IPS-15b (cell line): Measurements from ENCODE around the gene C17orf78.
"Not testable (repeated sequence)": the region's sequence is repeated elsewhere in the genome, so short reads cannot be mapped to it uniquely, and the experiment has no call there.

Source experiments
- H3K27me3 ChIP-seq: one replicate; pipeline ENCODE4 v1.6.1; 2013; ENCODE audit warnings: low read length; ENCODE audit not compliant: control insufficient read depth, insufficient read depth
- H3K36me3 ChIP-seq: one replicate; pipeline ENCODE4 v1.6.1; 2013; ENCODE audit warnings: low read length; ENCODE audit not compliant: control insufficient read depth, insufficient read depth
- H3K4me1 ChIP-seq: one replicate; pipeline ENCODE4 v1.6.1; 2013; ENCODE audit warnings: mild to moderate bottlenecking, low read length; ENCODE audit not compliant: control insufficient read depth, insufficient read depth
- H3K4me3 ChIP-seq: one replicate; pipeline ENCODE4 v1.5.1; 2013; ENCODE audit warnings: low read depth, low read length
- H3K9ac ChIP-seq: one replicate; pipeline ENCODE4 v1.6.1; 2013; ENCODE audit warnings: low read depth, mild to moderate bottlenecking, low read length
- H3K9me3 ChIP-seq: one replicate; pipeline ENCODE4 v1.6.1; 2013; ENCODE audit warnings: mild to moderate bottlenecking, low read length; ENCODE audit not compliant: control insufficient read depth, insufficient read depth

The C17orf78 gene

GRCh38 chr17:37391146-37391545 lies 15.4 kb downstream of the C17orf78 start:
- no peak overlapping the region for H3K9ac ChIP-seq
- H3K9me3 ChIP-seq, result no peaks in the 10 kb centered on the region
- no peaks in the 10 kb centered on the region for H3K27me3 ChIP-seq
- no peak overlapping the region for H3K4me3 ChIP-seq
- H3K4me1 ChIP-seq, result no peaks in the 10 kb centered on the region
- H3K36me3 ChIP-seq, result no peaks in the 10 kb centered on the region

- H3K4me3 ChIP-seq, result no peak overlapping the region
- H3K9me3 ChIP-seq, result no peaks in the 10 kb centered on the region
- H3K9ac ChIP-seq, result no peak overlapping the region
- no peaks in the 10 kb centered on the region for H3K4me1 ChIP-seq
- no peaks in the 10 kb centered on the region for H3K36me3 ChIP-seq
- no peaks in the 10 kb centered on the region for H3K27me3 ChIP-seq
These were observed 16.3 kb downstream of the C17orf78 start for GRCh38 chr17:37392024-37392590.

GRCh38 chr17:37393352-37393751 lies 17.6 kb downstream of the C17orf78 start:
- Histone ChIP-seq H3K27me3 (no peaks in the 10 kb centered on the region), H3K4me1 (no peaks in the 10 kb centered on the region), H3K36me3 (no peaks in the 10 kb centered on the region)

GRCh38 chr17:37399265-37399803 lies 23.5 kb downstream of the C17orf78 start:
- no peak overlapping the region for H3K4me3 ChIP-seq
- no peaks in the 10 kb centered on the region for H3K27me3 ChIP-seq
- H3K36me3 ChIP-seq, result no peaks in the 10 kb centered on the region

More at GRCh38 chr17:37393352-37393751, 17.6 kb downstream of the C17orf78 start:
- Histone ChIP-seq H3K9me3 (no peaks in the 10 kb centered on the region), H3K9ac (no peak overlapping the region), H3K4me3 (no peak overlapping the region)

GRCh38 chr17:37400505-37400904 lies 24.7 kb downstream of the C17orf78 start:
- Histone ChIP-seq H3K27me3 (no peaks in the 10 kb centered on the region), H3K4me3 (no peak overlapping the region), H3K9ac (no peak overlapping the region), H3K9me3 (no peaks in the 10 kb centered on the region), H3K4me1 (no peaks in the 10 kb centered on the region), H3K36me3 (no peaks in the 10 kb centered on the region)

More at GRCh38 chr17:37399265-37399803, 23.5 kb downstream of the C17orf78 start:
- no peaks in the 10 kb centered on the region for H3K4me1 ChIP-seq
- H3K9me3 ChIP-seq, result no peaks in the 10 kb centered on the region
- H3K9ac ChIP-seq, result no peak overlapping the region

GRCh38 chr17:37405522-37405921 lies 29.7 kb downstream of the C17orf78 start:
- H3K4me3 ChIP-seq, result peak overlapping the region; percentile 89
- not testable (repeated sequence) for H3K36me3 ChIP-seq, H3K27me3 ChIP-seq, H3K9me3 ChIP-seq, H3K4me1 ChIP-seq
- H3K9ac ChIP-seq, result peak overlapping the region; percentile 83

GRCh38 chr17:37405955-37406634 lies 30.3 kb downstream of the C17orf78 start:
- Histone ChIP-seq H3K27me3 (no peaks in the 10 kb centered on the region), H3K4me1 (peaks cover 4% of the 10 kb centered on the region), H3K36me3 (no peaks in the 10 kb centered on the region), H3K9ac (peak overlapping the region; percentile 83), H3K4me3 (peak overlapping the region; percentile 89), H3K9me3 (no peaks in the 10 kb centered on the region)

GRCh38 chr17:37406635-37407461 lies 31.1 kb downstream of the C17orf78 start, which contains the start of the genes ACACA and TADA2A:
ACACA (minus strand) TSS chr17:37406836; CDS start chr17:37406299, 537 bp downstream.
TADA2A (plus strand) TSS chr17:37406886; CDS start chr17:37411366, 4,480 bp downstream.
- Histone ChIP-seq H3K36me3 (no peaks in the 10 kb centered on the region), H3K4me1 (peaks cover 4% of the 10 kb centered on the region), H3K9ac (peak within 1 kb of the TSS; percentile 93), H3K4me3 (peak within 1 kb of the TSS; percentile 89), H3K9me3 (no peaks in the 10 kb centered on the region), H3K27me3 (no peaks in the 10 kb centered on the region)

GRCh38 chr17:37408145-37408479 lies 32.3 kb downstream of the C17orf78 start:
- H3K36me3 ChIP-seq, H3K4me3 ChIP-seq, H3K9me3 ChIP-seq, H3K9ac ChIP-seq, H3K4me1 ChIP-seq, H3K27me3 ChIP-seq: not testable (repeated sequence)

GRCh38 chr17:37410357-37410756 lies 34.6 kb downstream of the C17orf78 start:
- Histone ChIP-seq H3K4me3 (no peak overlapping the region), H3K36me3 (peaks cover 5% of the 10 kb centered on the region), H3K9ac (no peak overlapping the region), H3K27me3 (no peaks in the 10 kb centered on the region), H3K4me1 (peaks cover 4% of the 10 kb centered on the region), H3K9me3 (no peaks in the 10 kb centered on the region)

GRCh38 chr17:37413875-37414519 lies 38.2 kb downstream of the C17orf78 start:
- Histone ChIP-seq H3K4me1 (no peaks in the 10 kb centered on the region), H3K27me3 (no peaks in the 10 kb centered on the region), H3K4me3 (no peak overlapping the region), H3K9ac (no peak overlapping the region), H3K9me3 (no peaks in the 10 kb centered on the region), H3K36me3 (peaks cover 5% of the 10 kb centered on the region)
